Smooth muscle cell (in vitro differentiated cells): ENCODE measurements around the gene ADGRF1. TPM values are rescaled to one million over a fixed set of nuclear protein-coding genes. Genes with fewer than 3 reads are reported as not detected.
"Not testable (repeated sequence)": the region's sequence is repeated elsewhere in the genome, so short reads cannot be mapped to it uniquely, and the experiment has no call there.

ENCODE experiments used
- DNase-seq: peaks from one replicate; lab custom pipeline; 2025; ENCODE audit not compliant: unreplicated experiment; lab: John Stamatoyannopoulos, UW
- H2AFZ ChIP-seq: fragments of 200-600 bp; sonication (generic); 2 replicates; pipeline ENCODE4 v1.6.0; 2016; ENCODE audit warnings: antibody characterized with exemption, low read depth, mild to moderate bottlenecking
- H3F3A ChIP-seq: fragments of 200-600 bp; sonication (generic); 2 replicates; pipeline ENCODE4 v1.6.0; 2017; ENCODE audit warnings: antibody characterized with exemption, low read depth
- H3K27ac ChIP-seq: fragments of 200-600 bp; sonication (generic); 2 replicates; pipeline ENCODE4 v1.5.1; 2016; ENCODE audit warnings: low read depth, mild to moderate bottlenecking
- H3K27me3 ChIP-seq: fragments of 200-600 bp; sonication (generic); 2 replicates; pipeline ENCODE4 v1.6.1; 2016; ENCODE audit warnings: low read depth, mild to moderate bottlenecking
- H3K36me3 ChIP-seq: fragments of 200-600 bp; sonication (generic); 2 replicates; pipeline ENCODE4 v1.5.1; 2016; ENCODE audit warnings: low read depth
- H3K4me1 ChIP-seq: fragments of 200-600 bp; sonication (generic); 2 replicates; pipeline ENCODE4 v1.5.1; 2016; ENCODE audit warnings: low read depth
- H3K4me2 ChIP-seq: fragments of 200-600 bp; sonication (generic); 2 replicates; pipeline ENCODE4 v1.6.0; 2016; ENCODE audit warnings: mild to moderate bottlenecking
- H3K4me3 ChIP-seq: fragments of 200-600 bp; sonication (generic); 2 replicates; pipeline ENCODE4 v1.5.1; 2016; ENCODE audit warnings: mild to moderate bottlenecking
- H3K79me2 ChIP-seq: fragments of 200-600 bp; sonication (generic); 2 replicates; pipeline ENCODE4 v1.6.0; 2016; ENCODE audit warnings: low read depth, mild to moderate bottlenecking
- H3K9ac ChIP-seq: fragments of 200-600 bp; sonication (generic); 2 replicates; pipeline ENCODE4 v1.6.0; 2016; ENCODE audit warnings: low read depth
- H3K9me3 ChIP-seq: fragments of 200-600 bp; sonication (generic); replicated peaks from 2 replicates; pipeline ENCODE4 v1.5.1; 2016; ENCODE audit warnings: low read depth
- H4K20me1 ChIP-seq: fragments of 200-600 bp; sonication (generic); 2 replicates; pipeline ENCODE4 v1.6.0; 2016; ENCODE audit warnings: low read depth
- WGBS: methylation state at CpG from one replicate; pipeline ENCODE4 v1.1.7; 2016; ENCODE audit warnings: low lambda C conversion rate; 5-methylcytosine and 5-hydroxymethylcytosine counted together
- polyA plus RNA-seq: library from polyadenylated mRNA; unstranded; fragments of >200 nt; fragmentation: Nextera tagmentation; extraction: Ambion mirVana; gene quantifications from 2 replicates; pipeline ENCODE4 v1.2.1, GENCODE V29; 2016
- total RNA-seq: library from RNA; depleted of rRNA; stranded (reverse); fragments of >200 nt; gene quantifications from 2 replicates; pipeline ENCODE4 v1.2.3, GENCODE V29; 2014
- TF ChIP-seq, protein P1 (sequence below): fragments of 200-600 bp; sonication (generic); IDR thresholded peaks from 2 replicates; pipeline ENCODE4 v1.5.1; 2017; ENCODE audit warnings: borderline replicate concordance, mild to moderate bottlenecking, antibody characterized with exemption; ENCODE audit not compliant: insufficient read depth, poor library complexity, severe bottlenecking

The ADGRF1 gene
- total RNA-seq: not detected in 2 replicates
- not detected in 2 replicates for polyA plus RNA-seq

DNA sequence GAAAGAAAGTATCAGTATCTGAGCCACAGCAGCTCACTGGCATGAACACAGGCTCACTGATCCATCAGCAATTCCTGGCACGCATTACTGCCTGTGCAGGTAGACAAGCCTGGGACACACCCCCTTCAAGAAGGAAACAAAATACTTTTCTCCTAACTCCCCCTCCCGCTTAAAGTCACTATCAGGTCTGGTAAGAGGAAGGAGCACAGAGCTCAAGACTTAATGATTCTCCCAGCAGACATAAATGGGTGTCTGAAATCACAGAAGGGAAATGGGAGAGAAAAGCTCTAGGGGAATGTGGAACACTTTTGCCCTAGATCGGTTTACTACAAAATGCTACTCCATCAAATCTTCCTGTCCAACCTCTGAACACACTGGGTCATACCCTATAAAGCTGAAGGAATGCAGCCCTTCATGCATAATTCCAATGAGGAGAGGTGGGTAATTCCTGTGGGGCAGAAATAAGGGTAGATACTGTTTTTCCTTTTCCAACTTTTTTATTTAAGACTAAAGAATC, at the start of gene ADGRF1:
Gene ADGRF1 (minus strand): TSS at position 58 of the 517 bp plus-strand sequence. CDS start 13,271 bp downstream, outside the sequence.
- no peaks in the 10 kb centered on the region for H3F3A ChIP-seq
- no peaks in the 10 kb centered on the region for H3K9me3 ChIP-seq
- H3K27me3 ChIP-seq: no peaks in the 10 kb centered on the region
- no peak within 1 kb of the TSS for H3K4me3 ChIP-seq
- H4K20me1 ChIP-seq: no peaks in the 10 kb centered on the region
- no peaks in the 10 kb centered on the region for H3K36me3 ChIP-seq
- no peaks in the 10 kb centered on the region for H3K4me1 ChIP-seq
- no peak within 1 kb of the TSS for H3K27ac ChIP-seq
- WGBS: 81% methylated on average over 3 of the region's 3 CpGs
- no peak within 1 kb of the TSS for H3K4me2 ChIP-seq
- no peak for DNase-seq
- no peak within 1 kb of the TSS for H2AFZ ChIP-seq
- no peak within 1 kb of the TSS for H3K9ac ChIP-seq
- TF ChIP-seq, protein P1, sequence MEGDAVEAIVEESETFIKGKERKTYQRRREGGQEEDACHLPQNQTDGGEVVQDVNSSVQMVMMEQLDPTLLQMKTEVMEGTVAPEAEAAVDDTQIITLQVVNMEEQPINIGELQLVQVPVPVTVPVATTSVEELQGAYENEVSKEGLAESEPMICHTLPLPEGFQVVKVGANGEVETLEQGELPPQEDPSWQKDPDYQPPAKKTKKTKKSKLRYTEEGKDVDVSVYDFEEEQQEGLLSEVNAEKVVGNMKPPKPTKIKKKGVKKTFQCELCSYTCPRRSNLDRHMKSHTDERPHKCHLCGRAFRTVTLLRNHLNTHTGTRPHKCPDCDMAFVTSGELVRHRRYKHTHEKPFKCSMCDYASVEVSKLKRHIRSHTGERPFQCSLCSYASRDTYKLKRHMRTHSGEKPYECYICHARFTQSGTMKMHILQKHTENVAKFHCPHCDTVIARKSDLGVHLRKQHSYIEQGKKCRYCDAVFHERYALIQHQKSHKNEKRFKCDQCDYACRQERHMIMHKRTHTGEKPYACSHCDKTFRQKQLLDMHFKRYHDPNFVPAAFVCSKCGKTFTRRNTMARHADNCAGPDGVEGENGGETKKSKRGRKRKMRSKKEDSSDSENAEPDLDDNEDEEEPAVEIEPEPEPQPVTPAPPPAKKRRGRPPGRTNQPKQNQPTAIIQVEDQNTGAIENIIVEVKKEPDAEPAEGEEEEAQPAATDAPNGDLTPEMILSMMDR: no peak
- no peaks in the 10 kb centered on the region for H3K79me2 ChIP-seq

DNA sequence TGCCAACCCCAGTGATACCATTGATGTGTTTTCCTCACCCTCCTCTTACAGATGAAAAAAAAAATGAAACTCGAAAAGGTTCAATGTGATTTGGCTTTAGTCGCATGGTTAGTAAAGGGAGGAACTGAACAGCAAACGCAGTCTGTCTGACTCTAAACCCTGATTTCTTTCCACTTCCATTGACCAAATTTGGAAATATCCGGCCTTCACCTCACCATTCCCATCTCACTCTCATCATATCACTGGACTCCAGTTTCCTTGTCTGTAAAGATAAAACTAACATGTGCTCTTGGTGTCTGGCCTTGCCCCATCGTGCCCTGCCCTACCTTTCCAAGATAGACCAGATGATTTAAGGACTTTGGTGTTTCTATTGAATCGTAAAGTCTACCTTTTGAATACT, 48.7 kb upstream of the ADGRF1 start:
- H3K27ac ChIP-seq: no peak overlapping the region
- H3K27me3 ChIP-seq: no peaks in the 10 kb centered on the region
- no peak overlapping the region for H2AFZ ChIP-seq
- DNase-seq: no peak
- H3K79me2 ChIP-seq: no peaks in the 10 kb centered on the region
- 88% methylated on average over 6 of the region's 6 CpGs for WGBS
- H3K4me2 ChIP-seq: no peak overlapping the region
- no peak overlapping the region for H3K9ac ChIP-seq
- H3K36me3 ChIP-seq: no peaks in the 10 kb centered on the region
- TF ChIP-seq, protein P1: no peak
- peaks cover 13% of the 10 kb centered on the region for H3F3A ChIP-seq
- H3K4me1 ChIP-seq: peaks cover 3% of the 10 kb centered on the region
- H3K9me3 ChIP-seq: no peaks in the 10 kb centered on the region
- no peaks in the 10 kb centered on the region for H4K20me1 ChIP-seq
- H3K4me3 ChIP-seq: no peak overlapping the region

DNA sequence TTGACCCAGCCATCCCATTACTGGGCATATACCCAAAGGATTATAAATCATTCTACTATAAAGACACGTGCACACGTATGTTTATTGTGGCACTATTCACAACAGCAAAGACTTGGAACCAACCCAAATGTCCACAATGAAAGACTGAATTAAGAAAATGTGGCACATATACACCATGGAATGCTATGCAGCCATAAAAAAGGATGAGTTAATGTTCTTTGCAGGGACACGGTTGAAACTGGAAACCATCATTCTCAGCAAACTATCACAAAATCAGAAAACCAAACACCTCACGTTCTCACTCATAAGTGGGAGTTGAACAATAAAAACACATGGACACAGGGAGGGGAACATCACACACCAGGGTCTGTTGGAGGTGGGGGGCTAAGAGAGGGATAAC, 47.3 kb upstream of the ADGRF1 start:
- H3K27ac ChIP-seq, DNase-seq, H3K79me2 ChIP-seq, H2AFZ ChIP-seq, H3K4me3 ChIP-seq, H3K4me2 ChIP-seq, H3K9me3 ChIP-seq, H3K4me1 ChIP-seq, H3K27me3 ChIP-seq, H3K9ac ChIP-seq, H3K36me3 ChIP-seq, H4K20me1 ChIP-seq: not testable (repeated sequence)
- 100% methylated on average over 4 of the region's 4 CpGs for WGBS
- peaks cover 13% of the 10 kb centered on the region for H3F3A ChIP-seq

DNA sequence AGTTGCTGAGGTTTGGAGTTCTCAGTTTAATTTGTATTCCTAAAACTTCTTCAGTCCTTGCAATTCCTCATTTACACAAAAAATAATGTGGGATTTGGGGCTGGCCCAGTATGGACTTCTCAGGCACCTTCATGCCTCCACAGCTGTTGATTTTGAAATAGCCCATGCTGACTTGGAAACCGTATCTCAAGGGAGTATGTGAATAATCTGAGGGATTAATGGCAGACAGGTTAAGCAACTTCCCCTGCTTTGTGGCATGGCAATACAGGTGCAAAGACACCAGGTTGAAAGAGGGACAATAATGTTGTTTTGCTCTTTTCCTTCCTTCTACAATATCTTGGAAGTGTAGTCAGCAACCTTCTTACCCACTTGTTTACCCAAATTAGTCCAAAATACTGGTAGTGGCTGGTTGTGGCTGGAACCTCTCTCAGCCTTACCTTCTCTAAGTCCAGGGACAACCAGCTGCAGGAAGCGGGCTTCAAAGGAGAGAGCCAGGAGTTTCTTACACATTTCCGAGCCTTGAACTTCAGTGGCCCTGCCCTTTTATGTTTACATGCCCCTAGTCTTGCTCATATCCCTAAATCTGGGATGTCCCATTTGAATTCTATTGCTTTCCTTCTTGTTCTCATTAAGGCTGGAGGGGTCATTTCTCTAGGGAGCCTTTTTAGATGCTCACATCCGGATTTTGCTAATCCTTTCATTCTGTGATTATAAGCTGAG, 44.1 kb upstream of the ADGRF1 start:
- Histone ChIP-seq H3K4me1 (no peaks in the 10 kb centered on the region), H3K9me3 (no peaks in the 10 kb centered on the region), H3K79me2 (no peaks in the 10 kb centered on the region), H3K27ac (no peak overlapping the region), H3K36me3 (no peaks in the 10 kb centered on the region), H3K9ac (no peak overlapping the region), H4K20me1 (no peaks in the 10 kb centered on the region), H3K27me3 (no peaks in the 10 kb centered on the region), H3K4me2 (no peak overlapping the region), H2AFZ (no peak overlapping the region), H3F3A (peaks cover 4% of the 10 kb centered on the region), H3K4me3 (no peak overlapping the region)
- TF ChIP-seq, protein P1: no peak
- 80% methylated on average over 4 of the region's 4 CpGs for WGBS
- no peak for DNase-seq
